Cardiac muscle cell (in vitro differentiated cells and primary cell): ENCODE measurements around the gene CYP26C1. TPM values are rescaled to one million over a fixed set of nuclear protein-coding genes. Genes with fewer than 3 reads are reported as not detected.

Experiments
- DNase-seq, 2 donors: peaks; one replicate each; pipeline versions ENCODE4 v3.0.0 to v3.0.0-alpha.2; 2010 to 2017; ENCODE audit warnings: low read depth in 1 of 2, low spot score in 1 of 2
- H3K27ac ChIP-seq: fragments of 200-600 bp; sonication (generic); 2 replicates; pipeline ENCODE4 v1.5.1; 2016
- H3K27me3 ChIP-seq: fragments of 200-600 bp; sonication (generic); 2 replicates; pipeline ENCODE4 v1.6.0; 2016; ENCODE audit warnings: control low read depth
- H3K36me3 ChIP-seq: fragments of 200-600 bp; sonication (generic); 2 replicates; pipeline ENCODE4 v1.5.1; 2016; ENCODE audit warnings: control low read depth
- H3K4me1 ChIP-seq: fragments of 200-600 bp; sonication (generic); 2 replicates; pipeline ENCODE4 v1.8.1; 2017; ENCODE audit warnings: low read depth, mild to moderate bottlenecking, mixed run types
- H3K4me3 ChIP-seq: fragments of 200-600 bp; sonication (generic); 2 replicates; pipeline ENCODE4 v1.5.1; 2016; ENCODE audit warnings: mild to moderate bottlenecking
- H3K9me3 ChIP-seq: fragments of 200-600 bp; sonication (generic); 2 replicates; pipeline ENCODE4 v1.5.1; 2017; ENCODE audit warnings: low read depth, mild to moderate bottlenecking, control low read depth
- CTCF ChIP-seq: IDR thresholded peaks from 2 replicates; pipeline ENCODE4 v1.5.1; 2012; ENCODE audit warnings: low read depth, mild to moderate bottlenecking, low read length
- polyA plus RNA-seq: library from polyadenylated mRNA; unstranded; fragments of >200 nt; fragmentation: Nextera tagmentation; extraction: Ambion mirVana; gene quantifications from 2 replicates; pipeline ENCODE4 v1.2.1, GENCODE V29; 2016
- total RNA-seq: library from RNA; depleted of rRNA; stranded (reverse); fragments of >200 nt; gene quantifications from 2 replicates; pipeline ENCODE4 v1.2.3, GENCODE V29; 2016

The CYP26C1 gene
- total and polyA plus RNA-seq, 2 experiments from 2014 or later, result 0.06 TPM

GRCh38 chr10:93072225-93072712 lies 11.7 kb downstream of the CYP26C1 start:
- Histone ChIP-seq H3K27ac (no peak overlapping the region), H3K27me3 (peaks cover 94% of the 10 kb centered on the region), H3K9me3 (no peaks in the 10 kb centered on the region), H3K4me1 (peaks cover 6% of the 10 kb centered on the region), H3K36me3 (no peaks in the 10 kb centered on the region), H3K4me3 (peak overlapping the region; percentile 54)
- TF ChIP-seq CTCF, result no peak
- no peak for DNase-seq

- TF ChIP-seq CTCF, result no peak
- no peak for DNase-seq
- no peaks in the 10 kb centered on the region for H3K9me3 ChIP-seq
- peak overlapping the region; percentile 54 for H3K4me3 ChIP-seq
- no peaks in the 10 kb centered on the region for H3K36me3 ChIP-seq
- no peak overlapping the region for H3K27ac ChIP-seq
- peaks cover 8% of the 10 kb centered on the region for H3K4me1 ChIP-seq
- H3K27me3 ChIP-seq, result peaks cover 87% of the 10 kb centered on the region
These were observed 12.3 kb downstream of the CYP26C1 start for GRCh38 chr10:93072713-93073538.

- Histone ChIP-seq H3K36me3 (no peaks in the 10 kb centered on the region), H3K4me3 (peak within 1 kb of the TSS; percentile 54), H3K4me1 (peaks cover 9% of the 10 kb centered on the region), H3K27me3 (peaks cover 80% of the 10 kb centered on the region), H3K27ac (no peak within 1 kb of the TSS), H3K9me3 (no peaks in the 10 kb centered on the region)
- no peak for TF ChIP-seq CTCF
- DNase-seq, result peak in 1 of 2 donors; percentile 53
These were observed 13.0 kb downstream of the CYP26C1 start, which contains the start of gene CYP26A1 for GRCh38 chr10:93073539-93074146. Gene CYP26A1, plus strand, starts transcription at chr10:93073893. Its CDS starts 42 bp downstream, at chr10:93073935.

- Histone ChIP-seq H3K36me3 (no peaks in the 10 kb centered on the region), H3K27ac (no peak overlapping the region), H3K9me3 (no peaks in the 10 kb centered on the region), H3K27me3 (peaks cover 75% of the 10 kb centered on the region), H3K4me1 (peaks cover 9% of the 10 kb centered on the region), H3K4me3 (peak overlapping the region; percentile 54)
- no peak for DNase-seq
- TF ChIP-seq CTCF, result no peak
These were observed 13.6 kb downstream of the CYP26C1 start for GRCh38 chr10:93074147-93074596.

- Histone ChIP-seq H3K4me1 (peaks cover 9% of the 10 kb centered on the region), H3K27ac (no peak overlapping the region), H3K9me3 (no peaks in the 10 kb centered on the region), H3K36me3 (no peaks in the 10 kb centered on the region), H3K4me3 (peak overlapping the region; percentile 54), H3K27me3 (peaks cover 69% of the 10 kb centered on the region)
- no peak for DNase-seq
- no peak for TF ChIP-seq CTCF
These were observed 14.2 kb downstream of the CYP26C1 start for GRCh38 chr10:93074597-93075368.
